HepG2 (cell line): ENCODE results near the gene TLCD1. TPM values are rescaled to one million over a fixed set of nuclear protein-coding genes. Genes with fewer than 3 reads are reported as not detected.

Experiments used
- ARID2 ChIP-seq: sonication (generic); formaldehyde crosslinking; IDR thresholded peaks from 2 replicates; pipeline ENCODE4 v1.8.1; 2022; ENCODE audit warnings: mild to moderate bottlenecking, missing genetic modification reagents, borderline replicate concordance
- ARID4A ChIP-seq: sonication (generic); formaldehyde crosslinking; IDR thresholded peaks from 2 replicates; pipeline ENCODE4 v1.5.0; 2020; ENCODE audit warnings: mild to moderate bottlenecking, missing genetic modification reagents, borderline replicate concordance
- CBFB ChIP-seq: sonication (generic); formaldehyde crosslinking; IDR thresholded peaks from 2 replicates; pipeline ENCODE4 v1.4.0; 2020; ENCODE audit warnings: missing genetic modification reagents
- CCAR2 ChIP-seq: fragments of 200-400 bp; formaldehyde crosslinking; optimal IDR thresholded peaks from 2 replicates; pipeline ENCODE3; 2018; ENCODE audit warnings: low read depth, mild to moderate bottlenecking, low read length, moderate library complexity
- FOXA1 ChIP-seq, 2 experiments: fragments of 450-650 bp in 1 of 2; sonication (generic) in 1 of 2; formaldehyde crosslinking in 1 of 2; IDR thresholded peaks; 2 replicates each; pipeline versions ENCODE4 v1.4.0 to v1.6.1; 2016 to 2020; ENCODE audit warnings: missing genetic modification reagents in 1 of 2
- HNF4A ChIP-seq: sonication (generic); formaldehyde crosslinking; IDR thresholded peaks from 2 replicates; pipeline ENCODE4 v1.4.0; 2020; ENCODE audit warnings: missing genetic modification reagents
- MAFK ChIP-seq, 2 experiments: IDR thresholded peaks in 1 of 2; conservative IDR thresholded peaks in 1 of 2; 2 replicates each; pipeline ENCODE4 v1.6.1; 2011; ENCODE audit warnings: improper control_type of control experiment in 2 of 2, low read length in 2 of 2
- MYC ChIP-seq: sonication (generic); formaldehyde crosslinking; IDR thresholded peaks from 2 replicates; pipeline ENCODE4 v1.9.0; 2021; ENCODE audit warnings: missing genetic modification reagents, borderline replicate concordance
- NCOR1 ChIP-seq: fragments of 200-600 bp; sonication (generic); IDR thresholded peaks from 2 replicates; pipeline ENCODE4 v1.7.0; 2017; ENCODE audit warnings: antibody characterized with exemption, low read length, borderline replicate concordance
- SALL2 ChIP-seq: sonication (generic); formaldehyde crosslinking; IDR thresholded peaks from 2 replicates; pipeline ENCODE4 v1.8.1; 2023; ENCODE audit warnings: mild to moderate bottlenecking, missing genetic modification reagents, inconsistent platforms
- ZNF281 ChIP-seq: sonication (generic); formaldehyde crosslinking; IDR thresholded peaks from 2 replicates; pipeline ENCODE4 v1.4.0; 2020; ENCODE audit warnings: missing genetic modification reagents, borderline replicate concordance
- ZNF362 ChIP-seq: sonication (generic); formaldehyde crosslinking; IDR thresholded peaks from 2 replicates; pipeline ENCODE4 v1.4.0; 2020; ENCODE audit warnings: missing genetic modification reagents, mild to moderate bottlenecking, borderline replicate concordance
- ZNF607 ChIP-seq: sonication (generic); formaldehyde crosslinking; IDR thresholded peaks from 2 replicates; pipeline ENCODE4 v1.5.1; 2020; ENCODE audit warnings: missing genetic modification reagents, mild to moderate bottlenecking, borderline replicate concordance
- polyA plus RNA-seq, 8 experiments: library from polyadenylated mRNA; depleted of rRNA in 3 of 8; stranded (reverse) in 7 of 8; unstranded in 1 of 8; fragments of >200 nt; fragmentation: Illumina TruSeq in 4 of 8; extraction: Trizol in 4 of 8; gene quantifications; 2 replicates each; pipeline versions ENCODE4 v1.2.1 to v1.2.3, GENCODE V29; 2011 to 2016; ENCODE audit warnings: low read depth in 4 of 8, missing spikeins in 1 of 8, mixed read lengths in 1 of 8; ENCODE audit not compliant: insufficient read depth in 1 of 8
- total RNA-seq, 5 experiments: library from RNA; depleted of rRNA; stranded (reverse); fragments of >200 nt; fragmentation: Illumina TruSeq; extraction: Trizol; gene quantifications; 2 replicates each; pipeline ENCODE4 v1.2.3, GENCODE V29; 2016; ENCODE audit warnings: low read depth in 1 of 5
- TF ChIP-seq, protein P1 (sequence below): sonication (generic); formaldehyde crosslinking; IDR thresholded peaks from 2 replicates; pipeline ENCODE4 v1.4.0; 2020; ENCODE audit warnings: mild to moderate bottlenecking, missing genetic modification reagents, borderline replicate concordance

TLCD1 gene
- total and polyA plus RNA-seq, 2 of the 13 experiments (the other 11 are each of a cell fraction or from before 2014, with no cell fraction given): 14.9 to 19.6 TPM

GRCh38 chr17:28726627-28727491 is 826 bp upstream of the TLCD1 start (continued):
- TF ChIP-seq MYC (CRISPR knock-in tag) (peak; percentile 87), FOXA1 (IDR thresholded peaks at IDR 0.05) (no peak), FOXA1 (CRISPR knock-in tag; IDR thresholded peaks at IDR 0.05) (peak; percentile 47; the same call in 1 of the 2 replicates), ZNF281 (CRISPR knock-in tag) (peak; percentile 59), HNF4A (CRISPR knock-in tag) (no peak), SALL2 (CRISPR knock-in tag) (peak; percentile 90; the same call in 1 of the 2 replicates), ARID2 (CRISPR knock-in tag) (no peak), CCAR2 (peak; percentile 27), NCOR1 (no peak), ZNF362 (CRISPR knock-in tag) (0 out of 2 replicates have a peak, but pooled peaks have one; percentile 12), MAFK (conservative IDR thresholded peaks at IDR 0.05 in 1 of 2, IDR thresholded peaks at IDR 0.05 in 1 of 2; ENCODE audit: low read length in 2 of 2) (peak in 1 of 2 experiments; percentile 38; a peak in 1 of 4 replicates), CBFB (CRISPR knock-in tag) (peak; percentile 77; the same call in 1 of the 2 replicates), ZNF607 (CRISPR knock-in tag) (peak; percentile 16; the same call in 1 of the 2 replicates), ARID4A (CRISPR knock-in tag) (peak; percentile 86)
- TF ChIP-seq, protein P1, sequence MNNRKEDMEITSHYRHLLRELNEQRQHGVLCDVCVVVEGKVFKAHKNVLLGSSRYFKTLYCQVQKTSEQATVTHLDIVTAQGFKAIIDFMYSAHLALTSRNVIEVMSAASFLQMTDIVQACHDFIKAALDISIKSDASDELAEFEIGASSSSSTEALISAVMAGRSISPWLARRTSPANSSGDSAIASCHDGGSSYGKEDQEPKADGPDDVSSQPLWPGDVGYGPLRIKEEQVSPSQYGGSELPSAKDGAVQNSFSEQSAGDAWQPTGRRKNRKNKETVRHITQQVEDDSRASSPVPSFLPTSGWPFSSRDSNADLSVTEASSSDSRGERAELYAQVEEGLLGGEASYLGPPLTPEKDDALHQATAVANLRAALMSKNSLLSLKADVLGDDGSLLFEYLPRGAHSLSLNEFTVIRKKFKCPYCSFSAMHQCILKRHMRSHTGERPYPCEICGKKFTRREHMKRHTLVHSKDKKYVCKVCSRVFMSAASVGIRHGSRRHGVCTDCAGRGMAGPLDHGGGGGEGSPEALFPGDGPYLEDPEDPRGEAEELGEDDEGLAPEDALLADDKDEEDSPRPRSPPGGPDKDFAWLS (CRISPR knock-in tag): peak; percentile 34; the same call in 1 of the 2 replicates
